Cardiac septum (tissue), 1 donor: Measurements from ENCODE around the gene GOLGA8A. TPM values are rescaled to one million over a fixed set of nuclear protein-coding genes. Genes with fewer than 3 reads are reported as not detected.
"Not testable (repeated sequence)": the region's sequence is repeated elsewhere in the genome, so short reads cannot be mapped to it uniquely, and the experiment has no call there.

ENCODE experiments used
- DNase-seq: peaks from one replicate; pipeline ENCODE4 v3.0.0-alpha.2; 2020; ENCODE audit warnings: low spot score
- intact Hi-C: fragments of 100-400 bp; cut with DNase I; formaldehyde crosslinking; loops from one replicate; pipeline ENCODE4 v1.14.0; 2022
- total RNA-seq: library from RNA; stranded (reverse); fragmentation: NEBNext Ultra II Directional; extraction: Animal tissue kit (Norgen Biotek cat#: 25700); gene quantifications from one replicate; pipeline ENCODE4 v1.2.1, GENCODE V29; 2021
- donor health status: DM: no; HTN: no; CAD: no.

GOLGA8A gene
- total RNA-seq, 1 donor from 2014 or later: 26.7 TPM

GRCh38 chr15:34423425-34424090 is 14.1 kb downstream of the GOLGA8A start:
- intact Hi-C loops, DNase-seq: not testable (repeated sequence)

- intact Hi-C loops, DNase-seq: not testable (repeated sequence)
These were observed 16.7 kb downstream of the GOLGA8A start for GRCh38 chr15:34420953-34421352.

GRCh38 chr15:34418435-34418834 is 19.2 kb downstream of the GOLGA8A start:
- DNase-seq, intact Hi-C loops: not testable (repeated sequence)

GRCh38 chr15:34409511-34409910 is 28.1 kb downstream of the GOLGA8A start:
- DNase-seq, intact Hi-C loops: not testable (repeated sequence)

GRCh38 chr15:34408973-34409372 is 28.6 kb downstream of the GOLGA8A start:
- intact Hi-C loops, DNase-seq: not testable (repeated sequence)

GRCh38 chr15:34403899-34404298 is 33.7 kb downstream of the GOLGA8A start:
- intact Hi-C loops, DNase-seq: not testable (repeated sequence)

GRCh38 chr15:34403160-34403598 is 34.4 kb downstream of the GOLGA8A start:
- DNase-seq, intact Hi-C loops: not testable (repeated sequence)

- DNase-seq, intact Hi-C loops: not testable (repeated sequence)
These were observed 39.9 kb downstream of the GOLGA8A start for GRCh38 chr15:34397637-34398259.

- DNase-seq, intact Hi-C loops: not testable (repeated sequence)
These were observed 44.6 kb downstream of the GOLGA8A start for GRCh38 chr15:34392981-34393380.

GRCh38 chr15:34389594-34390086 is 48.0 kb downstream of the GOLGA8A start:
- intact Hi-C loops, DNase-seq: not testable (repeated sequence)

Other genes starting within 250 kb of the GOLGA8A start
- gene KATNBL1, start 227.7 kb downstream of the GOLGA8A start, total RNA-seq: 23.3 TPM
- gene EMC4, start 212.8 kb downstream of the GOLGA8A start, total RNA-seq: 70.8 TPM
- gene SLC12A6, start 100.0 kb downstream of the GOLGA8A start, total RNA-seq: 18.2 TPM
- gene NOP10, start 94.7 kb downstream of the GOLGA8A start, total RNA-seq: 96.9 TPM
- not detected for gene NUTM1, start 94.5 kb downstream of the GOLGA8A start, total RNA-seq
- gene LPCAT4, start 70.6 kb downstream of the GOLGA8A start, total RNA-seq: 34.3 TPM
- 36.9 TPM for gene GOLGA8B, start 145.8 kb upstream of the GOLGA8A start, total RNA-seq